Psoas muscle (tissue), 8 donors: ENCODE results near the gene LINS1. TPM values are rescaled to one million over a fixed set of nuclear protein-coding genes. Genes with fewer than 3 reads are reported as not detected.

Source experiments
- ATAC-seq, 4 donors: fragments of 200-7000 bp; cut with Tn5 transposase; one replicate each; pipeline ENCODE4 v1.9.1; 2020; ENCODE audit warnings: moderate library complexity in 3 of 4, mild to moderate bottlenecking in 2 of 4
- DNase-seq, 2 donors: peaks; one replicate each; pipeline ENCODE4 v3.0.0-alpha.2; 2020
- H3K27ac ChIP-seq: fragments of 200-600 bp; one replicate; pipeline ENCODE4 v1.8.0; 2022
- H3K27me3 ChIP-seq, 3 donors: fragments of 200-600 bp in 1 of 3; one replicate each; pipeline versions ENCODE4 v1.6.1 to v1.8.0; 2013 to 2022; ENCODE audit warnings: low read length in 2 of 3, mild to moderate bottlenecking in 2 of 3, moderate library complexity in 1 of 3; ENCODE audit not compliant: insufficient read depth in 3 of 3
- H3K36me3 ChIP-seq, 2 donors: fragments of 200-600 bp in 1 of 2; one replicate each; pipeline versions ENCODE4 v1.6.1 to v1.8.0; 2013 to 2022; ENCODE audit warnings: low read depth in 1 of 2, mild to moderate bottlenecking in 1 of 2, moderate library complexity in 1 of 2; ENCODE audit not compliant: insufficient read depth in 1 of 2
- H3K4me1 ChIP-seq: fragments of 200-600 bp; one replicate; pipeline ENCODE4 v1.8.0; 2022
- H3K4me3 ChIP-seq: fragments of 200-600 bp; one replicate; pipeline ENCODE4 v1.8.0; 2022; ENCODE audit warnings: mild to moderate bottlenecking
- H3K9me3 ChIP-seq: fragments of 200-600 bp; one replicate; pipeline ENCODE4 v1.8.0; 2022
- CTCF ChIP-seq: fragments of 200-600 bp; IDR thresholded peaks from one replicate; pipeline ENCODE4 v1.8.0; 2022; ENCODE audit warnings: antibody characterized with exemption
- WGBS, 3 donors: extraction: QIAGEN DNeasy Blood & Tissue Kit; methylation state at CpG; one replicate each; pipeline versions ENCODE4 v1.1.6 to v1.1.7; 2013; 5-methylcytosine and 5-hydroxymethylcytosine counted together
- intact Hi-C, 2 donors: fragments of 100-400 bp; cut with DNase I; formaldehyde crosslinking; loops; one replicate each; pipeline versions ENCODE4 v1.11.0 to v1.14.2; 2022
- polyA plus RNA-seq, 3 donors: library from polyadenylated mRNA; stranded (reverse); fragments of 200-250 nt; gene quantifications; one replicate each; pipeline ENCODE4 v1.2.3, GENCODE V29; 2013
- total RNA-seq, 4 donors: library from RNA; stranded (reverse); fragmentation: NEBNext Ultra II Directional in 2 of 4; extraction: Animal tissue kit (Norgen Biotek cat#: 25700) in 2 of 4; gene quantifications; one replicate each; pipeline versions ENCODE4 v1.2.1 to v1.2.4, GENCODE V29; 2021 to 2023
- donor health status: healthy with polysubstance abuse.
- donor health status: DM: no; HTN: no; CAD: no; lungs with moderate emphysema.
- donor health status: Bipolar disorder and iron deficiency.
- donor health status: healthy.
- donor health status: DM: yes; HTN: yes; CAD: no.
- donor health status: DM: no; HTN: no; CAD: no.
- donor health status: DM: no; HTN: no; CAD: no.
- donor health status: DM: yes; HTN: yes; CAD: no.

Gene LINS1
- total and polyA plus RNA-seq, 7 donors: 4.3 to 15.1 (median 8.3) TPM

GRCh38 chr15:100571592-100572167, 30.3 kb downstream of the LINS1 start:
- H3K27me3 ChIP-seq: no peaks in the 10 kb centered on the region
- WGBS, 3 donors: 76 to 86% (median 81%) methylated on average over 6 of the region's 6 CpGs
- H3K9me3 ChIP-seq: no peaks in the 10 kb centered on the region
- no peak overlapping the region for H3K27ac ChIP-seq
- intact Hi-C loops: loop anchor here (2.0 to 5.0 kb wide), 2 partner anchors 221 to 224 kb away; no protein-coding TSS in a partner anchor
- peak in 1 of 4 donors; percentile 52 for ATAC-seq
- peaks cover 10% of the 10 kb centered on the region for H3K4me1 ChIP-seq
- DNase-seq: no peak
- no peak overlapping the region for H3K4me3 ChIP-seq
- peaks cover 0 to 46% of the 10 kb centered on the region in 2 donors for H3K36me3 ChIP-seq
- TF ChIP-seq CTCF: no peak

GRCh38 chr15:100570735-100571313, 31.2 kb downstream of the LINS1 start:
- Histone ChIP-seq H3K9me3 (no peaks in the 10 kb centered on the region), H3K36me3 (peaks cover 0 to 46% of the 10 kb centered on the region in 2 donors), H3K4me1 (peaks cover 10% of the 10 kb centered on the region), H3K27me3 (no peaks in the 10 kb centered on the region), H3K4me3 (no peak overlapping the region), H3K27ac (no peak overlapping the region)
- no peak for DNase-seq
- no peak for TF ChIP-seq CTCF
- whole genome bisulfite sequencing, 3 donors: 87 to 95% (median 91%) methylated on average over 4 of the region's 4 CpGs
- intact Hi-C loops: loop anchor here in 1 of 2 donors (5.0 kb wide), 1 partner anchor 224 kb away; no protein-coding TSS in a partner anchor
- ATAC-seq: no peak

GRCh38 chr15:100570275-100570674, 31.7 kb downstream of the LINS1 start:
- TF ChIP-seq CTCF: no peak
- no peak overlapping the region for H3K4me3 ChIP-seq
- H3K27me3 ChIP-seq: no peaks in the 10 kb centered on the region
- ATAC-seq: peak in 1 of 4 donors; percentile 57
- no peaks in the 10 kb centered on the region for H3K9me3 ChIP-seq
- no peak for DNase-seq
- peaks cover 10% of the 10 kb centered on the region for H3K4me1 ChIP-seq
- no peak overlapping the region for H3K27ac ChIP-seq
- intact Hi-C loops: loop anchor here in 1 of 2 donors (5.0 kb wide), 1 partner anchor 223 kb away; no protein-coding TSS in a partner anchor
- peaks cover 0 to 46% of the 10 kb centered on the region in 2 donors for H3K36me3 ChIP-seq
- WGBS, 3 donors: 91 to 94% (median 92%) methylated on average over 3 of the region's 3 CpGs

- no peaks in the 10 kb centered on the region for H3K9me3 ChIP-seq
- ATAC-seq: no peak
- no peak overlapping the region for H3K27ac ChIP-seq
- no peak for DNase-seq
- H3K36me3 ChIP-seq: peaks cover 0 to 38% of the 10 kb centered on the region in 2 donors
- 76 to 83% (median 79%) methylated on average over 8 of the region's 8 CpGs for WGBS, 3 donors
- H3K4me1 ChIP-seq: peaks cover 10% of the 10 kb centered on the region
- no peaks in the 10 kb centered on the region for H3K27me3 ChIP-seq
- intact Hi-C loops: loop anchor here (10.0 kb wide), 1 partner anchor 135 kb away; no protein-coding TSS in a partner anchor
- H3K4me3 ChIP-seq: no peak overlapping the region
- TF ChIP-seq CTCF: no peak
Measured at GRCh38 chr15:100569391-100569790, 32.6 kb downstream of the LINS1 start.
